GM18502 (cell line): ENCODE results near the gene GAS2L3.
A peak's percentile ranks its signal among the peaks of the same experiment; 100 is the strongest.
"Not testable (repeated sequence)": the region's sequence is repeated elsewhere in the genome, so short reads cannot be mapped to it uniquely, and the experiment has no call there.

Source experiments
- ATAC-seq: cut with Tn5 transposase; IDR thresholded peaks from one replicate; pipeline ENCODE4 v1.9.1; 2021; ENCODE audit warnings: mild to moderate bottlenecking; ENCODE audit not compliant: unreplicated experiment, poor library complexity

GAS2L3 gene

GRCh38 chr12:100572184-100572583, 1.3 kb upstream of the GAS2L3 start:
- ATAC-seq: no peak

- ATAC-seq: peak; percentile 8
These were observed 947 bp downstream of the GAS2L3 start for GRCh38 chr12:100574187-100575074.

GRCh38 chr12:100576331-100577036, 3.0 kb downstream of the GAS2L3 start:
- ATAC-seq: peak; percentile 35

GRCh38 chr12:100578923-100579322, 5.4 kb downstream of the GAS2L3 start:
- no peak for ATAC-seq

GRCh38 chr12:100579844-100580243, 6.4 kb downstream of the GAS2L3 start:
- ATAC-seq: no peak

- ATAC-seq: no peak
These were observed 10.8 kb downstream of the GAS2L3 start for GRCh38 chr12:100584256-100584655.

GRCh38 chr12:100591979-100592378, 18.5 kb downstream of the GAS2L3 start:
- no peak for ATAC-seq

- ATAC-seq: no peak
These were observed 20.0 kb downstream of the GAS2L3 start for GRCh38 chr12:100593490-100593889.

GRCh38 chr12:100601626-100602025, 28.1 kb downstream of the GAS2L3 start:
- no peak for ATAC-seq

- ATAC-seq: not testable (repeated sequence)
These were observed 29.5 kb downstream of the GAS2L3 start for GRCh38 chr12:100602997-100603396.

GRCh38 chr12:100608776-100609175, 35.3 kb downstream of the GAS2L3 start:
- no peak for ATAC-seq

- ATAC-seq: no peak
These were observed 37.4 kb downstream of the GAS2L3 start for GRCh38 chr12:100610666-100611430.

- no peak for ATAC-seq
These were observed 39.1 kb downstream of the GAS2L3 start for GRCh38 chr12:100612606-100613005.

GRCh38 chr12:100624571-100624970, 51.1 kb downstream of the GAS2L3 start:
- no peak for ATAC-seq

GRCh38 chr12:100632445-100632892, 59.0 kb downstream of the GAS2L3 start:
- ATAC-seq: no peak

GRCh38 chr12:100633082-100633785, 59.8 kb downstream of the GAS2L3 start:
- ATAC-seq: not testable (repeated sequence)

GRCh38 chr12:100643246-100643645, 69.8 kb downstream of the GAS2L3 start:
- ATAC-seq: no peak

- ATAC-seq: no peak
These were observed 73.4 kb downstream of the GAS2L3 start for GRCh38 chr12:100646896-100647295.

- ATAC-seq: no peak
These were observed 77.6 kb downstream of the GAS2L3 start for GRCh38 chr12:100651108-100651507.

GRCh38 chr12:100651694-100652093, 78.2 kb downstream of the GAS2L3 start:
- no peak for ATAC-seq
